H1 (cell line): ENCODE data around the gene REG4. TPM values are rescaled to one million over a fixed set of nuclear protein-coding genes. Genes with fewer than 3 reads are reported as not detected.

Experiments used
- CTCF ChIA-PET: fragments of 300-600 bp; sonication (Branson Sonifier 250); formaldehyde crosslinking; loops from one replicate; lab custom pipeline; 2021; ENCODE audit not compliant: partially characterized antibody; lab: Charles Lee
- POLR2A ChIA-PET: fragments of 300-600 bp; sonication (Branson Sonifier 250); formaldehyde crosslinking; loops from one replicate; lab custom pipeline; 2021; ENCODE audit warnings: inconsistent platforms; ENCODE audit not compliant: partially characterized antibody; lab: Charles Lee
- DNase-seq, 2 experiments: peaks; one replicate each; pipeline versions ENCODE4 v3.0.0 to v3.0.0-alpha.2; 2010 to 2022; ENCODE audit warnings: low spot score in 2 of 2, low read depth in 1 of 2, mixed read lengths in 1 of 2
- FAIRE-seq: peaks from 2 replicates; lab custom pipeline; 2011; peaks lifted over from hg19 to GRCh38; lab: Jason Lieb, UNC
- H2AFZ ChIP-seq: 2 replicates; pipeline ENCODE4 v1.8.1; 2012; ENCODE audit warnings: low read length, inconsistent platforms
- H2AK5ac ChIP-seq: 2 replicates; pipeline ENCODE4 v1.6.1; 2013; ENCODE audit warnings: low read depth, low read length
- H2BK120ac ChIP-seq: replicated peaks from 2 replicates; pipeline ENCODE3; 2013; ENCODE audit warnings: low read depth, low read length, inconsistent platforms
- H2BK12ac ChIP-seq: 2 replicates; pipeline ENCODE4 v1.6.1; 2013; ENCODE audit warnings: low read depth, low read length
- H2BK15ac ChIP-seq: 2 replicates; pipeline ENCODE4 v1.6.1; 2013; ENCODE audit warnings: low read length
- H2BK20ac ChIP-seq: 2 replicates; pipeline ENCODE4 v1.6.1; 2013; ENCODE audit warnings: low read length
- H2BK5ac ChIP-seq: 2 replicates; pipeline ENCODE4 v1.6.1; 2013; ENCODE audit warnings: low read depth, low read length
- H3K14ac ChIP-seq: 2 replicates; pipeline ENCODE4 v1.6.1; 2013; ENCODE audit warnings: inconsistent platforms; ENCODE audit not compliant: insufficient read length
- H3K18ac ChIP-seq: 2 replicates; pipeline ENCODE4 v1.6.1; 2013; ENCODE audit warnings: low read length; ENCODE audit errors: extremely low read depth
- H3K23ac ChIP-seq: 2 replicates; pipeline ENCODE4 v1.6.1; 2013; ENCODE audit warnings: inconsistent platforms; ENCODE audit not compliant: insufficient read length
- H3K23me2 ChIP-seq: 2 replicates; pipeline ENCODE4 v1.6.1; 2013; ENCODE audit warnings: low read depth, low read length
- H3K27ac ChIP-seq: 2 replicates; pipeline ENCODE4 v1.6.1; 2011; ENCODE audit warnings: low read depth, low read length, inconsistent platforms
- H3K27me3 ChIP-seq, 4 experiments: replicated peaks in 1 of 4; 1 replicate in 1 of 4; 2 replicates in 3 of 4; pipeline versions ENCODE4 v1.6.1 to v1.8.1; 2011 to 2013; ENCODE audit warnings: low read length in 3 of 4, mild to moderate bottlenecking in 3 of 4, inconsistent platforms in 2 of 4, mixed read lengths in 2 of 4, moderate library complexity in 1 of 4; ENCODE audit not compliant: control insufficient read depth in 3 of 4, insufficient read depth in 3 of 4; ENCODE audit errors: extremely low read depth in 1 of 4
- H3K36me3 ChIP-seq, 4 experiments: 2 replicates each; pipeline versions ENCODE4 v1.6.1 to v1.8.1; 2011 to 2013; ENCODE audit warnings: mild to moderate bottlenecking in 4 of 4, low read length in 3 of 4, moderate library complexity in 2 of 4, control low read depth in 1 of 4, inconsistent platforms in 1 of 4; ENCODE audit not compliant: insufficient read depth in 4 of 4, control insufficient read depth in 2 of 4
- H3K4ac ChIP-seq: replicated peaks from 2 replicates; pipeline ENCODE3; 2013; ENCODE audit warnings: low read length, low read depth, mixed read lengths, inconsistent platforms; ENCODE audit not compliant: insufficient read length
- H3K4me1 ChIP-seq, 4 experiments: replicated peaks in 1 of 4; 1 replicate in 1 of 4; 2 replicates in 3 of 4; pipeline versions ENCODE4 v1.6.1 to v1.8.1; 2011 to 2013; ENCODE audit warnings: low read length in 3 of 4, inconsistent platforms in 2 of 4, mixed read lengths in 1 of 4; ENCODE audit not compliant: insufficient read depth in 4 of 4, control insufficient read depth in 3 of 4
- H3K4me2 ChIP-seq, 2 experiments: 2 replicates each; pipeline versions ENCODE4 v1.6.1 to v1.8.1; 2011 to 2013; ENCODE audit warnings: low read depth in 2 of 2, low read length in 2 of 2, control low read depth in 1 of 2, inconsistent platforms in 1 of 2, mild to moderate bottlenecking in 1 of 2; ENCODE audit not compliant: insufficient read depth in 1 of 2
- H3K4me3 ChIP-seq, 4 experiments: fragments of 200-600, 300-600 bp in 1 of 4; sonication (generic), shearing (Covaris generic), sonication (Bioruptor Twin) in 1 of 4; 2 replicates each; pipeline versions ENCODE4 v1.5.1 to v1.8.1; 2011 to 2016; ENCODE audit warnings: low read length in 4 of 4, low read depth in 3 of 4, control low read depth in 2 of 4, inconsistent platforms in 2 of 4, mild to moderate bottlenecking in 2 of 4, mixed read lengths in 1 of 4, moderate library complexity in 1 of 4; ENCODE audit not compliant: insufficient read depth in 2 of 4; ENCODE audit errors: extremely low read depth in 1 of 4
- H3K56ac ChIP-seq: replicated peaks from 2 replicates; pipeline ENCODE3; 2013; ENCODE audit warnings: low read depth, mild to moderate bottlenecking, mixed read lengths, low read length, inconsistent platforms; ENCODE audit not compliant: insufficient read length
- H3K79me1 ChIP-seq: 2 replicates; pipeline ENCODE4 v1.6.1; 2013; ENCODE audit warnings: low read depth, low read length, control low read depth
- H3K79me2 ChIP-seq, 2 experiments: 2 replicates each; pipeline versions ENCODE4 v1.6.1 to v1.8.1; 2012 to 2013; ENCODE audit warnings: low read length in 2 of 2, mild to moderate bottlenecking in 2 of 2, inconsistent platforms in 1 of 2; ENCODE audit not compliant: insufficient read depth in 2 of 2, control insufficient read depth in 1 of 2
- H3K9ac ChIP-seq, 4 experiments: replicated peaks in 1 of 4; 1 replicate in 1 of 4; 2 replicates in 3 of 4; pipeline versions ENCODE4 v1.6.1 to v1.8.1; 2011 to 2013; ENCODE audit warnings: low read depth in 3 of 4, low read length in 3 of 4, control low read depth in 2 of 4, mild to moderate bottlenecking in 2 of 4, moderate library complexity in 2 of 4, inconsistent platforms in 1 of 4; ENCODE audit errors: extremely low read depth in 1 of 4
- H3K9me3 ChIP-seq, 2 experiments: 2 replicates each; pipeline versions ENCODE4 v1.6.1 to v1.8.1; 2012 to 2013; ENCODE audit warnings: mild to moderate bottlenecking in 2 of 2, moderate library complexity in 2 of 2, control low read depth in 1 of 2, inconsistent platforms in 1 of 2, low read depth in 1 of 2, low read length in 1 of 2, mixed read lengths in 1 of 2; ENCODE audit not compliant: insufficient read depth in 2 of 2
- H4K20me1 ChIP-seq, 2 experiments: replicated peaks in 1 of 2; 2 replicates each; pipeline versions ENCODE3 to v1.8.1; 2011 to 2013; ENCODE audit warnings: inconsistent platforms in 2 of 2, low read length in 2 of 2, mild to moderate bottlenecking in 1 of 2; ENCODE audit not compliant: insufficient read depth in 2 of 2, control insufficient read depth in 1 of 2
- H4K5ac ChIP-seq: 2 replicates; pipeline ENCODE4 v1.6.1; 2013; ENCODE audit warnings: low read length, low read depth, mixed read lengths, inconsistent platforms; ENCODE audit not compliant: insufficient read length
- H4K8ac ChIP-seq: 2 replicates; pipeline ENCODE4 v1.8.0; 2013; ENCODE audit warnings: mild to moderate bottlenecking, moderate library complexity, low read length, inconsistent platforms; ENCODE audit not compliant: insufficient read depth; ENCODE audit errors: extremely low read depth
- H4K91ac ChIP-seq: replicated peaks from 2 replicates; pipeline ENCODE3; 2013; ENCODE audit warnings: low read length, mixed read lengths, inconsistent platforms; ENCODE audit not compliant: insufficient read length
- CTCF ChIP-seq, 3 experiments: IDR thresholded peaks; 1 replicate in 2 of 3; 2 replicates in 1 of 3; pipeline versions ENCODE4 v1.5.1 to v1.6.1; 2011; ENCODE audit warnings: low read length in 3 of 3, mild to moderate bottlenecking in 3 of 3, inconsistent platforms in 2 of 3, low read depth in 1 of 3, moderate library complexity in 1 of 3; ENCODE audit not compliant: insufficient read depth in 1 of 3; ENCODE audit errors: control extremely low read depth in 1 of 3
- E2F6 ChIP-seq: IDR thresholded peaks from 2 replicates; pipeline ENCODE4 v1.6.1; 2012; ENCODE audit warnings: inconsistent platforms
- EP300 ChIP-seq, 2 experiments: IDR thresholded peaks; 1 replicate in 1 of 2; 2 replicates in 1 of 2; pipeline ENCODE4 v1.6.1; 2011 to 2012; ENCODE audit warnings: low read depth in 2 of 2, low read length in 2 of 2, mild to moderate bottlenecking in 2 of 2, borderline replicate concordance in 1 of 2, inconsistent platforms in 1 of 2, moderate library complexity in 1 of 2
- JUND ChIP-seq: IDR thresholded peaks from 2 replicates; pipeline ENCODE4 v1.6.1; 2011; ENCODE audit warnings: mild to moderate bottlenecking, improper control_type of control experiment, low read length
- NRF1 ChIP-seq: IDR thresholded peaks from 2 replicates; pipeline ENCODE4 v1.6.1; 2011; ENCODE audit warnings: mild to moderate bottlenecking, low read depth, low read length, improper control_type of control experiment
- POLR2A ChIP-seq, 2 experiments: IDR thresholded peaks; 1 replicate in 1 of 2; 2 replicates in 1 of 2; pipeline ENCODE4 v1.6.1; 2011; ENCODE audit warnings: low read depth in 2 of 2, low read length in 2 of 2, mild to moderate bottlenecking in 2 of 2; ENCODE audit errors: control extremely low read depth in 1 of 2
- RNF2 ChIP-seq: fragments of 200-900, 300-1000 bp; sonication (generic); IDR thresholded peaks from 2 replicates; pipeline ENCODE4 v1.7.1; 2016; ENCODE audit warnings: borderline replicate concordance, low read depth, mild to moderate bottlenecking, antibody characterized with exemption, low read length; ENCODE audit not compliant: poor library complexity, severe bottlenecking; ENCODE audit errors: missing control alignments
- WGBS, 2 experiments: shearing (Covaris generic) in 1 of 2; methylation state at CpG; one replicate each; pipeline versions ENCODE4 v1.1.6 to v1.1.7; 2013 to 2015; ENCODE audit warnings: low lambda C conversion rate in 2 of 2, mixed read lengths in 2 of 2, inconsistent platforms in 1 of 2, low coverage in 1 of 2, missing lambda C conversion rate in 1 of 2; ENCODE audit not compliant: insufficient replicate concordance in 2 of 2, insufficient coverage in 1 of 2, insufficient read length in 1 of 2; ENCODE audit errors: extremely low coverage in 1 of 2, missing lambda C conversion rate in 1 of 2; 5-methylcytosine and 5-hydroxymethylcytosine counted together
- polyA plus RNA-seq, 7 experiments: library from polyadenylated mRNA; depleted of rRNA in 3 of 7; stranded (reverse) in 5 of 7; unstranded in 2 of 7; fragments of >200 nt in 5 of 7; fragments of 200-250 nt in 2 of 7; gene quantifications; 1 replicate in 5 of 7; 2 replicates in 1 of 7; 4 replicates in 1 of 7; pipeline versions ENCODE4 v1.2.1 to v1.2.3, GENCODE V29; 2011 to 2013; ENCODE audit warnings: missing spikeins in 2 of 7, mixed read lengths in 2 of 7
- total RNA-seq: library from RNA; stranded (reverse); fragmentation: NEBNext Ultra II Directional; extraction: Animal tissue kit (Norgen Biotek cat#: 25700); gene quantifications from 2 replicates; pipeline ENCODE4 v1.2.1, GENCODE V29; 2021

REG4 gene
- total and polyA plus RNA-seq, 2 of the 8 experiments (the other 6 are each of a cell fraction or from before 2014, with no cell fraction given), result not detected

GRCh38 chr1:119795261-119796200, 15.7 kb downstream of the REG4 start:
- Histone ChIP-seq H3K18ac (no peak overlapping the region), H3K14ac (no peak overlapping the region), H4K20me1 (no peaks in the 10 kb centered on the region), H3K23ac (no peak overlapping the region), H4K5ac (no peak overlapping the region), H3K27me3 (no peaks in the 10 kb centered on the region; a peak in 1 of 7 replicates), H3K36me3 (no peaks in the 10 kb centered on the region), H3K4me3 (no peak overlapping the region), H2AK5ac (no peak overlapping the region), H3K79me2 (no peaks in the 10 kb centered on the region), H3K56ac (no peak overlapping the region), H3K23me2 (no peaks in the 10 kb centered on the region; the same call in 1 of the 2 replicates), H3K27ac (no peak overlapping the region), H4K91ac (no peak overlapping the region), H2AFZ (no peak overlapping the region; the same call in 1 of the 2 replicates), H3K9me3 (no peaks in the 10 kb centered on the region), H2BK120ac (no peak overlapping the region), H2BK20ac (no peak overlapping the region), H2BK5ac (no peak overlapping the region), H3K9ac (no peak overlapping the region), H3K4ac (no peak overlapping the region), H2BK15ac (no peak overlapping the region), H3K4me1 (peaks cover 0 to 3% (median 0%) of the 10 kb centered on the region in 4 experiments; a peak in 1 of 7 replicates), H3K4me2 (no peak overlapping the region), H4K8ac (no peak overlapping the region), H2BK12ac (no peak overlapping the region), H3K79me1 (no peaks in the 10 kb centered on the region)
- DNase-seq (peak in 1 of 2 experiments; percentile 36), FAIRE-seq (no peak)
- 87% methylated on average over 9 of the region's 9 CpGs; no CpG with 5 or more reads in 1 of the 2 experiments for WGBS, 2 experiments
- CTCF ChIA-PET, result interaction anchor here (1.3 to 11.9 kb wide), 3 partner anchors 12 to 52 kb away, joined by 3 to 76 read pairs (median 10); partner anchors contain the start of gene REG4
- POLR2A ChIA-PET, result interaction anchor here (0.6 to 2.4 kb wide), 6 partner anchors 10 to 84 kb away, joined by 3 to 7 read pairs (median 3); partner anchors contain the start of gene PHGDH
- TF ChIP-seq NRF1, result no peak
- no peak for TF ChIP-seq CTCF (IDR thresholded peaks at IDR 0.05; ENCODE audit: control extremely low read depth in 1 of 3, insufficient read depth in 1 of 3, low read depth in 1 of 3, low read length in 3 of 3)
- TF ChIP-seq POLR2A (IDR thresholded peaks at IDR 0.05; ENCODE audit: control extremely low read depth in 1 of 2, low read depth in 2 of 2, low read length in 2 of 2), result no peak
- TF ChIP-seq E2F6, result no peak
- TF ChIP-seq EP300 (IDR thresholded peaks at IDR 0.05; ENCODE audit: borderline replicate concordance in 1 of 2, low read depth in 2 of 2, low read length in 2 of 2), result no peak
- no peak for TF ChIP-seq JUND
- no peak for TF ChIP-seq RNF2
